ENCODE results near the gene PSD4.

- TF ChIP-seq CTCF (IDR thresholded peaks at IDR 0.05) = no peak
- no peak for TF ChIP-seq POLR2A (IDR thresholded peaks at IDR 0.05)
Measured at GRCh38 chr2:113132414-113133021, 41.3 kb upstream of the PSD4 start.

Measured in adrenal gland (tissue), 5 donors.